PC-3 (cell line): ENCODE results near the gene NRIP1. TPM values are rescaled to one million over a fixed set of nuclear protein-coding genes. Genes with fewer than 3 reads are reported as not detected.

Experiments used
- ATAC-seq: fragments of 200-7000 bp; cut with Tn5 transposase; 2 replicates; pipeline ENCODE4 v1.9.1; 2020; ENCODE audit warnings: mild to moderate bottlenecking, moderate library complexity
- BruUV-seq: library from RNA; stranded (reverse); fragments of 400-500 nt; replicated peaks from 2 replicates; lab custom pipeline; 2021; lab: Mats Ljungman, UMichigan
- CTCF ChIA-PET: fragments of 300-600 bp; sonication (Branson Sonifier 250); formaldehyde crosslinking; loops from one replicate; lab custom pipeline; 2022; ENCODE audit warnings: antibody characterized with exemption; lab: Charles Lee
- POLR2A ChIA-PET: fragments of 300-600 bp; sonication (Branson Sonifier 250); formaldehyde crosslinking; loops from one replicate; lab custom pipeline; 2022; ENCODE audit warnings: antibody characterized with exemption; ENCODE audit not compliant: unreplicated experiment; lab: Charles Lee
- DNase-seq: peaks from one replicate; pipeline ENCODE4 v3.0.0-alpha.2; 2015
- H2AFZ ChIP-seq: fragments of 300-600 bp; sonication (generic); 2 replicates; pipeline ENCODE4 v1.6.0; 2016; ENCODE audit warnings: antibody characterized with exemption, low read length
- H3F3A ChIP-seq: fragments of 300-600 bp; sonication (generic); one replicate; pipeline ENCODE4 v1.6.0; 2017; ENCODE audit warnings: antibody characterized with exemption, low read length, control low read depth, mild to moderate bottlenecking; ENCODE audit not compliant: unreplicated experiment
- H3K27ac ChIP-seq: fragments of 300-600 bp; sonication (generic); 2 replicates; pipeline ENCODE4 v1.5.1; 2016; ENCODE audit warnings: mild to moderate bottlenecking, low read length
- H3K27me3 ChIP-seq: fragments of 300-600 bp; sonication (generic); 2 replicates; pipeline ENCODE4 v1.6.1; 2016; ENCODE audit warnings: low read length, mixed read lengths
- H3K36me3 ChIP-seq: fragments of 300-600 bp; sonication (generic); 2 replicates; pipeline ENCODE4 v1.6.1; 2016; ENCODE audit warnings: low read depth, mixed run types, low read length, mixed read lengths
- H3K4me1 ChIP-seq: fragments of 300-600 bp; sonication (generic); 2 replicates; pipeline ENCODE4 v1.5.1; 2016; ENCODE audit warnings: low read length; ENCODE audit not compliant: insufficient read depth
- H3K4me2 ChIP-seq: fragments of 300-600 bp; sonication (generic); 2 replicates; pipeline ENCODE4 v1.6.0; 2016; ENCODE audit warnings: low read length
- H3K4me3 ChIP-seq: fragments of 300-600 bp; sonication (generic); 2 replicates; pipeline ENCODE4 v1.5.1; 2016; ENCODE audit warnings: mild to moderate bottlenecking, low read length, mixed read lengths
- H3K79me2 ChIP-seq: fragments of 300-600 bp; sonication (generic); 2 replicates; pipeline ENCODE4 v1.6.1; 2017; ENCODE audit warnings: low read length, mixed read lengths
- H3K9ac ChIP-seq: fragments of 300-600 bp; sonication (generic); 2 replicates; pipeline ENCODE4 v1.6.0; 2016; ENCODE audit warnings: mild to moderate bottlenecking, low read length
- H3K9me2 ChIP-seq: fragments of 300-600 bp; sonication (generic); replicated peaks from 2 replicates; pipeline ENCODE4 v1.6.1; 2016; ENCODE audit warnings: mixed run types, low read length, mixed read lengths
- H3K9me3 ChIP-seq: fragments of 300-600 bp; sonication (generic); 2 replicates; pipeline ENCODE4 v1.6.1; 2016; ENCODE audit warnings: low read length, mixed read lengths
- H4K20me1 ChIP-seq: fragments of 300-600 bp; sonication (generic); 2 replicates; pipeline ENCODE4 v1.6.1; 2016; ENCODE audit warnings: low read length, mixed read lengths
- EZH2 ChIP-seq: fragments of 300-600 bp; sonication (generic); IDR thresholded peaks from one replicate; pipeline ENCODE4 v1.6.1; 2017; ENCODE audit warnings: antibody characterized with exemption, mild to moderate bottlenecking, low read length; ENCODE audit not compliant: unreplicated experiment
- EZH2phosphoT487 ChIP-seq: fragments of 300-600 bp; sonication (generic); IDR thresholded peaks from 2 replicates; pipeline ENCODE4 v1.6.1; 2018; ENCODE audit warnings: mild to moderate bottlenecking, antibody characterized with exemption, low read length, borderline replicate concordance
- intact Hi-C: fragments of 100-400 bp; cut with micrococcal nuclease; formaldehyde crosslinking; loops from 2 replicates; pipeline ENCODE4 v1.9.0; 2023
- total RNA-seq: library from RNA; depleted of rRNA; stranded (reverse); fragments of >200 nt; gene quantifications from 2 replicates; pipeline ENCODE4 v1.2.3, GENCODE V29; 2014
- TF ChIP-seq, protein P1 (sequence below): fragments of 300-600 bp; sonication (generic); conservative IDR thresholded peaks from 2 replicates; pipeline ENCODE4 v1.5.1; 2017; ENCODE audit warnings: antibody characterized with exemption, low read depth, mild to moderate bottlenecking, low read length

Gene NRIP1
- total RNA-seq, 1 experiment from 2014 or later = 69.2 TPM

DNA sequence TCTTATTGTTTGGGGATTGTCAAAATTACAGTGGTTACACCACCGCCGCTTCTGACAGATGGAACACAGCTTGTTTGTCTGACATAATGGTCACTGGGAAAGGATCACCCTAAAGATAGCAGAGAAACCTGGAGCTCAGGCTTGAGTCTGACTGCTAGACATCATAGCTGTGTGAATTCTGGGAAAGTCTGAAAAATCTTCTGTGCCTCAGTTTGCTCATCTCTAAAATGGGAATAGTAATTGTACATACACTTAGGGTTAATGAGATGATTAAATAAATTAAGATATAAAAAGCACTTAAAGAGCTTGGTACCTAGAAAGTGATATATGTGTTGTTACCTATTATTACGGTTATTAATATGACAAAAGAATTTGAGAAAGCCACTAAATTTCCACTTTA lies 39.7 kb upstream of the NRIP1 start:
- H4K20me1 ChIP-seq = no peaks in the 10 kb centered on the region
- intact Hi-C loops = no loop called here
- no peaks in the 10 kb centered on the region for H3K9me3 ChIP-seq
- TF ChIP-seq EZH2 = no peak
- TF ChIP-seq, protein P1, sequence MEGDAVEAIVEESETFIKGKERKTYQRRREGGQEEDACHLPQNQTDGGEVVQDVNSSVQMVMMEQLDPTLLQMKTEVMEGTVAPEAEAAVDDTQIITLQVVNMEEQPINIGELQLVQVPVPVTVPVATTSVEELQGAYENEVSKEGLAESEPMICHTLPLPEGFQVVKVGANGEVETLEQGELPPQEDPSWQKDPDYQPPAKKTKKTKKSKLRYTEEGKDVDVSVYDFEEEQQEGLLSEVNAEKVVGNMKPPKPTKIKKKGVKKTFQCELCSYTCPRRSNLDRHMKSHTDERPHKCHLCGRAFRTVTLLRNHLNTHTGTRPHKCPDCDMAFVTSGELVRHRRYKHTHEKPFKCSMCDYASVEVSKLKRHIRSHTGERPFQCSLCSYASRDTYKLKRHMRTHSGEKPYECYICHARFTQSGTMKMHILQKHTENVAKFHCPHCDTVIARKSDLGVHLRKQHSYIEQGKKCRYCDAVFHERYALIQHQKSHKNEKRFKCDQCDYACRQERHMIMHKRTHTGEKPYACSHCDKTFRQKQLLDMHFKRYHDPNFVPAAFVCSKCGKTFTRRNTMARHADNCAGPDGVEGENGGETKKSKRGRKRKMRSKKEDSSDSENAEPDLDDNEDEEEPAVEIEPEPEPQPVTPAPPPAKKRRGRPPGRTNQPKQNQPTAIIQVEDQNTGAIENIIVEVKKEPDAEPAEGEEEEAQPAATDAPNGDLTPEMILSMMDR = no peak
- no peak for TF ChIP-seq EZH2phosphoT487
- H3K9me2 ChIP-seq = no peaks in the 10 kb centered on the region
- no peaks in the 10 kb centered on the region for H3K4me1 ChIP-seq
- no peak overlapping the region for H3K9ac ChIP-seq
- H3F3A ChIP-seq = no peaks in the 10 kb centered on the region
- H3K79me2 ChIP-seq = no peaks in the 10 kb centered on the region
- ChIA-PET POLR2A (no interaction called here), CTCF (no interaction called here)
- H2AFZ ChIP-seq = no peak overlapping the region
- ATAC-seq (no peak), DNase-seq (no peak)
- H3K36me3 ChIP-seq = no peaks in the 10 kb centered on the region
- BruUV-seq = no TSS peak
- H3K27ac ChIP-seq = no peak overlapping the region
- H3K4me3 ChIP-seq = no peak overlapping the region
- no peaks in the 10 kb centered on the region for H3K27me3 ChIP-seq
- H3K4me2 ChIP-seq = no peak overlapping the region

DNA sequence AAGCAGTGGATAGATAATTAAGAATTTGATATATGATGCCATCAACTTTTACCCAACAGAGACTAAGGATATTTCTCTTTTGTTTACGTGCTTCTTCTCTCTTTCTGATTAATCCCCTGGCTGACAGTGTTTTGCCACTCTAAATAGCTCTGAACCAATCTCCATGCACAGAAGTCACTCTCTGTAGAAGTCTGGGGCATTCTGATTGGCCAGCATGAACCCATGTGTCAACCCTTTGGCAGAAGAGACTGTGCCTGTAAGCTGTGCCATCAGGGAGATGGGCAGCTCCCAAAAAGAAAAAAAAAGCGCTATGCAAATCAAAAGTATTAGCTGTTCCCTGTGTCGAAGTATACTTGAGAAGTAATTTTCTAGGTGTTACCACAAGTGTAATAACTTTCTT lies 34.1 kb upstream of the NRIP1 start:
- Histone ChIP-seq H3K9ac (no peak overlapping the region), H3K79me2 (no peaks in the 10 kb centered on the region), H3K4me3 (no peak overlapping the region), H3K9me3 (no peaks in the 10 kb centered on the region), H3K4me2 (no peak overlapping the region), H4K20me1 (no peaks in the 10 kb centered on the region), H3K9me2 (no peaks in the 10 kb centered on the region), H3F3A (no peaks in the 10 kb centered on the region), H3K4me1 (no peaks in the 10 kb centered on the region), H3K36me3 (no peaks in the 10 kb centered on the region), H2AFZ (no peak overlapping the region), H3K27ac (no peak overlapping the region), H3K27me3 (no peaks in the 10 kb centered on the region)
- POLR2A ChIA-PET = no interaction called here
- intact Hi-C loops = no loop called here
- TF ChIP-seq, protein P1 = no peak
- TF ChIP-seq EZH2phosphoT487 (no peak), EZH2 (no peak)
- BruUV-seq = no TSS peak
- ATAC-seq = no peak
- CTCF ChIA-PET = no interaction called here
- DNase-seq = no peak

DNA sequence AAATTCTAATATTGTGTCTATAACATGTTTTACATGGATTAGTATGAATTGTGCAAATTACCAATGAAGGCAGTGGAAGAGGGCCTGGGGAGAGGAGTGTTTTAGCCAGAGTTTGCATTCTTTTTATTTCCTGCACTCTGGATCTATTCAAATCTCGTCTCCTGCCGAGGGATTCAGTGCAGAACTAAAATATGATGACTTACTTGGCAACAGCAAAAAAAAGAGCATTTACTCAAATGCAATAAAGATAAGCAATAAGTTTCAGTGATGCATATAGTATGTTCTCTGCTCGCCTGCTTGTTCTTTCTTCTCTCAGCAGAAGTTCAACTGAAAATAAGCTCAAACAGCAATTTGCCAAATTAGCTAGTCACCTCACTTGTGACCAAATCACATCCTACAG lies 33.4 kb upstream of the NRIP1 start:
- Histone ChIP-seq H3K4me3 (no peak overlapping the region), H3K9ac (no peak overlapping the region), H3K9me2 (no peaks in the 10 kb centered on the region), H3K4me1 (no peaks in the 10 kb centered on the region), H4K20me1 (no peaks in the 10 kb centered on the region), H3K27ac (no peak overlapping the region), H3K4me2 (no peak overlapping the region), H2AFZ (no peak overlapping the region), H3F3A (no peaks in the 10 kb centered on the region), H3K36me3 (no peaks in the 10 kb centered on the region), H3K79me2 (no peaks in the 10 kb centered on the region), H3K27me3 (no peaks in the 10 kb centered on the region), H3K9me3 (no peaks in the 10 kb centered on the region)
- intact Hi-C loops = no loop called here
- POLR2A ChIA-PET = no interaction called here
- DNase-seq (no peak), ATAC-seq (no peak)
- CTCF ChIA-PET = no interaction called here
- BruUV-seq = no TSS peak
- TF ChIP-seq, protein P1 = no peak
- TF ChIP-seq EZH2 = no peak
- no peak for TF ChIP-seq EZH2phosphoT487
